ENCODE measurements around the gene ITGB1BP1.

Gene ITGB1BP1

GRCh38 chr2:9385841-9386240 lies 37.5 kb downstream of the ITGB1BP1 start:
- H3K4me3 ChIP-seq, result no peak overlapping the region
- H3K27ac ChIP-seq, result peak overlapping the region in 1 of 21 experiments; percentile 47

GRCh38 chr2:9384521-9384920 lies 38.8 kb downstream of the ITGB1BP1 start:
- H3K4me3 ChIP-seq, result no peak overlapping the region
- H3K27ac ChIP-seq, result no peak overlapping the region

- Histone ChIP-seq H3K27ac (peak overlapping the region in 1 of 21 experiments; percentile 11), H3K4me3 (no peak overlapping the region)
Observed at GRCh38 chr2:9382604-9383235, 40.6 kb downstream of the ITGB1BP1 start.

GRCh38 chr2:9380702-9381628 lies 42.4 kb downstream of the ITGB1BP1 start:
- no peak overlapping the region for H3K4me3 ChIP-seq
- peak overlapping the region in 19 of 21 experiments; percentile 21 to 83 (median 59) for H3K27ac ChIP-seq

- Histone ChIP-seq H3K4me3 (no peak overlapping the region), H3K27ac (peak overlapping the region in 4 of 21 experiments; percentile 12 to 68 (median 55))
Observed at GRCh38 chr2:9379391-9379755, 44.0 kb downstream of the ITGB1BP1 start.

GRCh38 chr2:9378433-9379390 lies 44.6 kb downstream of the ITGB1BP1 start:
- Histone ChIP-seq H3K27ac (peak overlapping the region in 11 of 21 experiments; percentile 10 to 68 (median 33)), H3K4me3 (no peak overlapping the region)

- no peak overlapping the region for H3K4me3 ChIP-seq
- H3K27ac ChIP-seq, result peak overlapping the region in 7 of 21 experiments; percentile 33 to 62 (median 53)
Observed at GRCh38 chr2:9377461-9378097, 45.7 kb downstream of the ITGB1BP1 start.

GRCh38 chr2:9375857-9376428 lies 47.4 kb downstream of the ITGB1BP1 start:
- H3K27ac ChIP-seq, result peak overlapping the region in 1 of 21 experiments; percentile 49

GRCh38 chr2:9374071-9374730 lies 49.1 kb downstream of the ITGB1BP1 start:
- no peak overlapping the region for H3K27ac ChIP-seq
- H3K4me3 ChIP-seq, result no peak overlapping the region

More at GRCh38 chr2:9375857-9376428, 47.4 kb downstream of the ITGB1BP1 start:
- H3K4me3 ChIP-seq, result no peak overlapping the region

GRCh38 chr2:9373476-9373875 lies 49.9 kb downstream of the ITGB1BP1 start:
- no peak overlapping the region for H3K27ac ChIP-seq
- no peak overlapping the region for H3K4me3 ChIP-seq

GRCh38 chr2:9373047-9373446 lies 50.3 kb downstream of the ITGB1BP1 start:
- Histone ChIP-seq H3K4me3 (no peak overlapping the region), H3K27ac (no peak overlapping the region)

- H3K4me3 ChIP-seq, result no peak overlapping the region
- H3K27ac ChIP-seq, result peak overlapping the region in 1 of 21 experiments; percentile 20
Observed at GRCh38 chr2:9370746-9371145, 52.6 kb downstream of the ITGB1BP1 start.

- Histone ChIP-seq H3K4me3 (no peak overlapping the region), H3K27ac (no peak overlapping the region)
Observed at GRCh38 chr2:9366026-9366425, 57.3 kb downstream of the ITGB1BP1 start.

GRCh38 chr2:9365498-9366019 lies 57.8 kb downstream of the ITGB1BP1 start:
- no peak overlapping the region for H3K27ac ChIP-seq
- no peak overlapping the region for H3K4me3 ChIP-seq

GRCh38 chr2:9364791-9365497 lies 58.4 kb downstream of the ITGB1BP1 start:
- Histone ChIP-seq H3K27ac (no peak overlapping the region), H3K4me3 (no peak overlapping the region)

GRCh38 chr2:9364373-9364772 lies 59.0 kb downstream of the ITGB1BP1 start:
- Histone ChIP-seq H3K27ac (no peak overlapping the region), H3K4me3 (no peak overlapping the region)

- no peak overlapping the region for H3K27ac ChIP-seq
Observed at GRCh38 chr2:9360701-9361100, 62.6 kb downstream of the ITGB1BP1 start.

GRCh38 chr2:9360110-9360509 lies 63.2 kb downstream of the ITGB1BP1 start:
- no peak overlapping the region for H3K4me3 ChIP-seq
- no peak overlapping the region for H3K27ac ChIP-seq

More at GRCh38 chr2:9360701-9361100, 62.6 kb downstream of the ITGB1BP1 start:
- H3K4me3 ChIP-seq, result no peak overlapping the region
